ENCODE measurements around the gene OR8K3. TPM values are rescaled to one million over a fixed set of nuclear protein-coding genes. Genes with fewer than 3 reads are reported as not detected.
A peak's percentile ranks its signal among the peaks of the same experiment; 100 is the strongest.

The OR8K3 gene
- total and polyA plus RNA-seq, 2 experiments from 2014 or later: not detected

GRCh38 chr11:56333156-56333555, 18.2 kb downstream of the OR8K3 start:
- H3K4me1 ChIP-seq (ENCODE audit: insufficient read depth): no peaks in the 10 kb centered on the region
- DNase-seq (ENCODE audit: low spot score): no peak
- WGBS (ENCODE audit: low lambda C conversion rate, missing lambda C conversion rate): 54% methylated on average over 3 of the region's 3 CpGs
- no peak overlapping the region for H3K4me3 ChIP-seq
- no peaks in the 10 kb centered on the region for H3K9me3 ChIP-seq (ENCODE audit: low read depth)
- H2AFZ ChIP-seq: peak overlapping the region; percentile 24
- H3K27me3 ChIP-seq: no peaks in the 10 kb centered on the region
- no peak for TF ChIP-seq EZH2 (IDR thresholded peaks at IDR 0.05; ENCODE audit: borderline replicate concordance)
- TF ChIP-seq CTCF (IDR thresholded peaks at IDR 0.05; ENCODE audit: poor library complexity): no peak
- TF ChIP-seq EZH2phosphoT487 (IDR thresholded peaks at IDR 0.05; ENCODE audit: low read depth, severe bottlenecking, unreplicated experiment): no peak
- H3K27ac ChIP-seq: no peak overlapping the region
- no peaks in the 10 kb centered on the region for H3K36me3 ChIP-seq (replicated peaks; ENCODE audit: insufficient read depth, low read depth)
- no peaks in the 10 kb centered on the region for H4K20me1 ChIP-seq (ENCODE audit: insufficient read depth, poor library complexity, severe bottlenecking)
- H3K9me2 ChIP-seq (replicated peaks; ENCODE audit: insufficient read depth): no peaks in the 10 kb centered on the region
- H3K4me2 ChIP-seq: no peak overlapping the region
- no peaks in the 10 kb centered on the region for H3K79me2 ChIP-seq

GRCh38 chr11:56340289-56340688, 25.3 kb downstream of the OR8K3 start:
- no peak for TF ChIP-seq CTCF (IDR thresholded peaks at IDR 0.05; ENCODE audit: poor library complexity)
- TF ChIP-seq EZH2phosphoT487 (IDR thresholded peaks at IDR 0.05; ENCODE audit: low read depth, severe bottlenecking, unreplicated experiment): no peak
- TF ChIP-seq EZH2 (IDR thresholded peaks at IDR 0.05; ENCODE audit: borderline replicate concordance): no peak
- Histone ChIP-seq H3K27me3 (no peaks in the 10 kb centered on the region), H3K79me2 (no peaks in the 10 kb centered on the region), H3K27ac (no peak overlapping the region), H3K4me2 (no peak overlapping the region), H3K4me3 (no peak overlapping the region), H3K9me2 (replicated peaks; ENCODE audit: insufficient read depth) (no peaks in the 10 kb centered on the region), H3K4me1 (ENCODE audit: insufficient read depth) (no peaks in the 10 kb centered on the region), H3K9me3 (ENCODE audit: low read depth) (no peaks in the 10 kb centered on the region), H4K20me1 (ENCODE audit: insufficient read depth, poor library complexity, severe bottlenecking) (no peaks in the 10 kb centered on the region), H3K36me3 (replicated peaks; ENCODE audit: insufficient read depth, low read depth) (no peaks in the 10 kb centered on the region), H2AFZ (no peak overlapping the region)
- no peak for DNase-seq (ENCODE audit: low spot score)

GRCh38 chr11:56345739-56346138, 30.8 kb downstream of the OR8K3 start, which contains the start of gene OR8K1:
OR8K1 (plus strand) TSS chr11:56346039; CDS start chr11:56346039, 0 bp downstream.
- Histone ChIP-seq H3K4me3 (no peak within 1 kb of the TSS), H3K27ac (no peak within 1 kb of the TSS), H3K4me2 (no peak within 1 kb of the TSS), H3K9me2 (replicated peaks; ENCODE audit: insufficient read depth) (no peaks in the 10 kb centered on the region), H2AFZ (no peak within 1 kb of the TSS), H3K27me3 (no peaks in the 10 kb centered on the region), H3K36me3 (replicated peaks; ENCODE audit: insufficient read depth, low read depth) (no peaks in the 10 kb centered on the region), H3K79me2 (no peaks in the 10 kb centered on the region), H3K9me3 (ENCODE audit: low read depth) (no peaks in the 10 kb centered on the region), H3K4me1 (ENCODE audit: insufficient read depth) (no peaks in the 10 kb centered on the region), H4K20me1 (ENCODE audit: insufficient read depth, poor library complexity, severe bottlenecking) (no peaks in the 10 kb centered on the region)
- DNase-seq (ENCODE audit: low spot score): no peak
- WGBS (ENCODE audit: low lambda C conversion rate, missing lambda C conversion rate): 85% methylated on average over 1 of the region's 1 CpG
- TF ChIP-seq EZH2 (IDR thresholded peaks at IDR 0.05; ENCODE audit: borderline replicate concordance) (no peak), EZH2phosphoT487 (IDR thresholded peaks at IDR 0.05; ENCODE audit: low read depth, severe bottlenecking, unreplicated experiment) (no peak), CTCF (IDR thresholded peaks at IDR 0.05; ENCODE audit: poor library complexity) (no peak)

- Histone ChIP-seq H3K36me3 (replicated peaks; ENCODE audit: insufficient read depth, low read depth) (no peaks in the 10 kb centered on the region), H4K20me1 (ENCODE audit: insufficient read depth, poor library complexity, severe bottlenecking) (no peaks in the 10 kb centered on the region), H3K9me2 (replicated peaks; ENCODE audit: insufficient read depth) (no peaks in the 10 kb centered on the region), H3K27ac (no peak within 1 kb of the TSS), H3K9me3 (ENCODE audit: low read depth) (no peaks in the 10 kb centered on the region), H3K79me2 (no peaks in the 10 kb centered on the region), H3K4me3 (no peak within 1 kb of the TSS), H2AFZ (no peak within 1 kb of the TSS), H3K4me1 (ENCODE audit: insufficient read depth) (no peaks in the 10 kb centered on the region), H3K27me3 (no peaks in the 10 kb centered on the region), H3K4me2 (no peak within 1 kb of the TSS)
- TF ChIP-seq CTCF (IDR thresholded peaks at IDR 0.05; ENCODE audit: poor library complexity): no peak
- TF ChIP-seq EZH2 (IDR thresholded peaks at IDR 0.05; ENCODE audit: borderline replicate concordance): no peak
- TF ChIP-seq EZH2phosphoT487 (IDR thresholded peaks at IDR 0.05; ENCODE audit: low read depth, severe bottlenecking, unreplicated experiment): no peak
- whole genome bisulfite sequencing (ENCODE audit: low lambda C conversion rate, missing lambda C conversion rate): 90% methylated on average over 2 of the region's 2 CpGs
- DNase-seq (ENCODE audit: low spot score): no peak
Observed at GRCh38 chr11:56353991-56354390, 39.0 kb downstream of the OR8K3 start, which contains the start of gene OR8J1. OR8J1 (plus strand) TSS chr11:56354291; CDS start chr11:56360247, 5,956 bp downstream.

Data from hepatocyte (in vitro differentiated cells).